GM19467 (cell line): ENCODE results near the gene HP1BP3.
"Not testable (repeated sequence)": the region's sequence is repeated elsewhere in the genome, so short reads cannot be mapped to it uniquely, and the experiment has no call there.

Experiments used
- ATAC-seq: cut with Tn5 transposase; IDR thresholded peaks from one replicate; pipeline ENCODE4 v1.9.1; 2021; ENCODE audit warnings: mild to moderate bottlenecking, moderate library complexity; ENCODE audit not compliant: unreplicated experiment

Gene HP1BP3

GRCh38 chr1:20787029-20787839 is at the start of gene HP1BP3:
Gene HP1BP3 (minus strand): TSS chr1:20787307. CDS start chr1:20780440, 6,867 bp downstream.
- peak; percentile 37 for ATAC-seq

GRCh38 chr1:20836230-20836629 is 49.1 kb upstream of the HP1BP3 start:
- ATAC-seq, result no peak

- ATAC-seq, result no peak
These were observed 47.7 kb upstream of the HP1BP3 start for GRCh38 chr1:20834780-20835179.

- no peak for ATAC-seq
These were observed 47.1 kb upstream of the HP1BP3 start for GRCh38 chr1:20834192-20834591.

GRCh38 chr1:20830378-20830777 is 43.3 kb upstream of the HP1BP3 start:
- ATAC-seq, result no peak

- ATAC-seq, result no peak
These were observed 42.8 kb upstream of the HP1BP3 start for GRCh38 chr1:20829946-20830345.

GRCh38 chr1:20829531-20829930 is 42.4 kb upstream of the HP1BP3 start:
- ATAC-seq, result no peak

- ATAC-seq, result no peak
These were observed 36.7 kb upstream of the HP1BP3 start for GRCh38 chr1:20823845-20824244.

- no peak for ATAC-seq
These were observed 34.4 kb upstream of the HP1BP3 start for GRCh38 chr1:20821466-20821865.

GRCh38 chr1:20819818-20820217 is 32.7 kb upstream of the HP1BP3 start:
- no peak for ATAC-seq

- ATAC-seq, result no peak
These were observed 27.4 kb upstream of the HP1BP3 start for GRCh38 chr1:20814534-20814871.

GRCh38 chr1:20811916-20812315 is 24.8 kb upstream of the HP1BP3 start:
- no peak for ATAC-seq

- no peak for ATAC-seq
These were observed 6.1 kb upstream of the HP1BP3 start for GRCh38 chr1:20793236-20793635.

- no peak for ATAC-seq
These were observed 5.1 kb upstream of the HP1BP3 start for GRCh38 chr1:20792196-20792595.

- ATAC-seq, result no peak
These were observed 3.7 kb upstream of the HP1BP3 start for GRCh38 chr1:20790785-20791184.

GRCh38 chr1:20789598-20789997 is 2.5 kb upstream of the HP1BP3 start:
- not testable (repeated sequence) for ATAC-seq

GRCh38 chr1:20787840-20788795 is 1.0 kb upstream of the HP1BP3 start:
- no peak for ATAC-seq

GRCh38 chr1:20786253-20787028 is 666 bp downstream of the HP1BP3 start:
- ATAC-seq, result peak; percentile 74

- peak; percentile 7 for ATAC-seq
These were observed 1.2 kb downstream of the HP1BP3 start for GRCh38 chr1:20785907-20786252.

GRCh38 chr1:20775700-20776099 is 11.4 kb downstream of the HP1BP3 start:
- no peak for ATAC-seq

- ATAC-seq, result no peak
These were observed 15.3 kb downstream of the HP1BP3 start for GRCh38 chr1:20771780-20772179.
